Adrenal gland (tissue), 12 donors: Measurements from ENCODE around the gene SPATA16. TPM values are rescaled to one million over a fixed set of nuclear protein-coding genes. Genes with fewer than 3 reads are reported as not detected.

Experiments
- DNase-seq, 7 donors: peaks; one replicate each; pipeline ENCODE4 v3.0.0-alpha.2; 2019 to 2020
- H3K27ac ChIP-seq, 5 donors: fragments of 200-600 bp; sonication (generic) in 4 of 5; 1 replicate in 3 of 5; 2 replicates in 2 of 5; pipeline versions ENCODE4 v1.5.1 to v1.8.0; 2016 to 2020; ENCODE audit warnings: mild to moderate bottlenecking in 1 of 5
- H3K27me3 ChIP-seq: fragments of 200-600 bp; 2 replicates; pipeline ENCODE4 v1.8.0; 2021
- H3K36me3 ChIP-seq, 2 donors: fragments of 200-600 bp; replicated peaks in 1 of 2; 1 replicate in 1 of 2; 2 replicates in 1 of 2; pipeline versions ENCODE4 v1.5.1 to v1.8.0; 2018 to 2022
- H3K4me1 ChIP-seq, 2 donors: fragments of 200-600 bp; replicated peaks in 1 of 2; 1 replicate in 1 of 2; 2 replicates in 1 of 2; pipeline versions ENCODE4 v1.5.1 to v1.8.0; 2018 to 2021
- H3K4me3 ChIP-seq, 4 donors: fragments of 200-600 bp; sonication (generic) in 3 of 4; one replicate each; pipeline ENCODE4 v1.5.1; 2016 to 2018
- H3K9me3 ChIP-seq, 3 donors: fragments of 200-600 bp; sonication (generic) in 1 of 3; replicated peaks in 1 of 3; 1 replicate in 2 of 3; 2 replicates in 1 of 3; pipeline versions ENCODE4 v1.5.1 to v1.8.0; 2016 to 2021
- CTCF ChIP-seq, 6 experiments: fragments of 450-650 bp in 4 of 6; fragments of 200-600 bp in 2 of 6; sonication (generic) in 1 of 6; IDR thresholded peaks; 1 replicate in 5 of 6; 2 replicates in 1 of 6; pipeline versions ENCODE4 v1.5.1 to v1.8.0; 2016 to 2021; ENCODE audit warnings: antibody characterized with exemption in 6 of 6, mild to moderate bottlenecking in 2 of 6, moderate library complexity in 1 of 6
- POLR2A ChIP-seq, 2 donors: fragments of 450-650 bp; IDR thresholded peaks; one replicate each; pipeline ENCODE4 v1.6.1; 2017; ENCODE audit warnings: antibody characterized with exemption in 2 of 2, mild to moderate bottlenecking in 2 of 2, moderate library complexity in 1 of 2
- WGBS, 4 donors: extraction: QIAGEN DNeasy Blood & Tissue Kit in 2 of 4; methylation state at CpG; one replicate each; pipeline versions ENCODE4 v1.1.5 to v1.1.7; 2013 to 2017; 5-methylcytosine and 5-hydroxymethylcytosine counted together
- intact Hi-C, 2 donors: fragments of 100-400 bp; cut with DNase I; formaldehyde crosslinking; loops; one replicate each; pipeline versions ENCODE4 v1.14.1 to v1.15.0; 2022 to 2023
- polyA plus RNA-seq, 3 donors: library from polyadenylated mRNA; stranded (reverse); fragments of 200-250 nt in 2 of 3; fragments of 350-450 nt in 1 of 3; fragmentation: Illumina TruSeq in 1 of 3; extraction: RNeasy Lipid Tissue Mini Kit (QIAGEN cat#74804) in 1 of 3; gene quantifications; one replicate each; pipeline ENCODE4 v1.2.3, GENCODE V29; 2013 to 2014
- total RNA-seq, 9 donors: library from RNA; depleted of rRNA in 4 of 9; stranded (reverse); fragments of >200 nt in 4 of 9; fragments of 120-200 nt in 1 of 9; fragmentation: NEBNext Ultra II Directional in 1 of 9; extraction: Animal tissue kit (Norgen Biotek cat#: 25700) in 1 of 9; gene quantifications; one replicate each; pipeline versions ENCODE4 v1.1.0 to v1.2.4, GENCODE V29; 2013 to 2023
- donor health status: healthy with polysubstance abuse.
- donor health status: Bipolar disorder and iron deficiency.
- donor health status: DM: yes; HTN: yes; CAD: no.
- donor health status: DM: no; HTN: no; CAD: no.
- donor health status: DM: no; HTN: no; CAD: no.
- donor health status: DM: yes; HTN: yes; CAD: no.

Gene SPATA16
- total and polyA plus RNA-seq, 12 donors = not detected

- Histone ChIP-seq H3K36me3 (no peaks in the 10 kb centered on the region), H3K4me3 (no peak overlapping the region), H3K9me3 (no peaks in the 10 kb centered on the region), H3K4me1 (peaks cover 3 to 26% of the 10 kb centered on the region in 2 donors), H3K27me3 (no peaks in the 10 kb centered on the region), H3K27ac (no peak overlapping the region)
- 58 to 66% (median 63%) methylated on average over 5 of the region's 5 CpGs for WGBS, 4 donors
- intact Hi-C loops = no loop called here
- TF ChIP-seq POLR2A (IDR thresholded peaks at IDR 0.05) (no peak), CTCF (IDR thresholded peaks at IDR 0.05) (no peak)
- no peak for DNase-seq
Measured at GRCh38 chr3:172913911-172914655, 227.0 kb downstream of the SPATA16 start.

- Histone ChIP-seq H3K27ac (no peak overlapping the region), H3K27me3 (no peaks in the 10 kb centered on the region), H3K4me1 (peaks cover 0 to 12% of the 10 kb centered on the region in 2 donors), H3K4me3 (no peak overlapping the region), H3K36me3 (no peaks in the 10 kb centered on the region), H3K9me3 (no peaks in the 10 kb centered on the region)
- DNase-seq = no peak
- WGBS, 4 donors = 92 to 97% (median 96%) methylated on average over 3 of the region's 3 CpGs
- intact Hi-C loops = no loop called here
- TF ChIP-seq POLR2A (IDR thresholded peaks at IDR 0.05) = no peak
- TF ChIP-seq CTCF (IDR thresholded peaks at IDR 0.05) = no peak
Measured at GRCh38 chr3:172911142-172911541, 229.9 kb downstream of the SPATA16 start.

- Histone ChIP-seq H3K4me3 (no peak overlapping the region), H3K27ac (no peak overlapping the region), H3K4me1 (no peaks in the 10 kb centered on the region), H3K9me3 (no peaks in the 10 kb centered on the region), H3K27me3 (no peaks in the 10 kb centered on the region), H3K36me3 (no peaks in the 10 kb centered on the region)
- no peak for DNase-seq
- intact Hi-C loops = loop anchor here in 1 of 2 donors (5.0 kb wide), 1 partner anchor 1168 kb away; no protein-coding TSS in a partner anchor
- TF ChIP-seq CTCF (IDR thresholded peaks at IDR 0.05) (no peak), POLR2A (IDR thresholded peaks at IDR 0.05) (no peak)
- 77 to 83% (median 80%) methylated on average over 2 of the region's 2 CpGs for WGBS, 4 donors
Measured at GRCh38 chr3:172908771-172909270, 232.2 kb downstream of the SPATA16 start.

- no peaks in the 10 kb centered on the region for H3K27me3 ChIP-seq
- no peak for DNase-seq
- no peak overlapping the region for H3K27ac ChIP-seq
- H3K36me3 ChIP-seq = no peaks in the 10 kb centered on the region
- no peaks in the 10 kb centered on the region for H3K4me1 ChIP-seq
- 80 to 98% (median 91%) methylated on average over 1 of the region's 1 CpG for WGBS, 4 donors
- no peak for TF ChIP-seq CTCF (IDR thresholded peaks at IDR 0.05)
- no peaks in the 10 kb centered on the region for H3K9me3 ChIP-seq
- intact Hi-C loops = loop anchor here in 1 of 2 donors (5.0 kb wide), 1 partner anchor 1172 kb away; no protein-coding TSS in a partner anchor
- H3K4me3 ChIP-seq = no peak overlapping the region
Measured at GRCh38 chr3:172905451-172905850, 235.6 kb downstream of the SPATA16 start.
